ENCODE measurements around the gene CCSER1.
"Not testable (repeated sequence)": the region's sequence is repeated elsewhere in the genome, so short reads cannot be mapped to it uniquely, and the experiment has no call there.

The CCSER1 gene

GRCh38 chr4:90425893-90426292 lies 298.7 kb downstream of the CCSER1 start:
- in situ Hi-C loops (cut with HindIII; ENCODE audit: low sequenced_read_pairs), result no loop called here

GRCh38 chr4:90438522-90438921 lies 311.3 kb downstream of the CCSER1 start:
- in situ Hi-C loops (cut with HindIII; ENCODE audit: low sequenced_read_pairs), result no loop called here

- in situ Hi-C loops (cut with HindIII; ENCODE audit: low sequenced_read_pairs), result no loop called here
Measured at GRCh38 chr4:90441770-90442169, 314.6 kb downstream of the CCSER1 start.

- in situ Hi-C loops (cut with HindIII; ENCODE audit: low sequenced_read_pairs), result no loop called here
Measured at GRCh38 chr4:90442619-90443018, 315.4 kb downstream of the CCSER1 start.

- in situ Hi-C loops (cut with HindIII; ENCODE audit: low sequenced_read_pairs), result no loop called here
Measured at GRCh38 chr4:90443231-90443630, 316.0 kb downstream of the CCSER1 start.

GRCh38 chr4:90444904-90445303 lies 317.7 kb downstream of the CCSER1 start:
- in situ Hi-C loops (cut with HindIII; ENCODE audit: low sequenced_read_pairs), result no loop called here

GRCh38 chr4:90445380-90445779 lies 318.2 kb downstream of the CCSER1 start:
- in situ Hi-C loops (cut with HindIII; ENCODE audit: low sequenced_read_pairs), result no loop called here

- in situ Hi-C loops (cut with HindIII; ENCODE audit: low sequenced_read_pairs), result no loop called here
Measured at GRCh38 chr4:90449626-90450025, 322.4 kb downstream of the CCSER1 start.

GRCh38 chr4:90456891-90457290 lies 329.7 kb downstream of the CCSER1 start:
- in situ Hi-C loops (cut with HindIII; ENCODE audit: low sequenced_read_pairs), result no loop called here

GRCh38 chr4:90457817-90458216 lies 330.6 kb downstream of the CCSER1 start:
- in situ Hi-C loops (cut with HindIII; ENCODE audit: low sequenced_read_pairs), result no loop called here

GRCh38 chr4:90458576-90458975 lies 331.4 kb downstream of the CCSER1 start:
- in situ Hi-C loops (cut with HindIII; ENCODE audit: low sequenced_read_pairs), result no loop called here

- in situ Hi-C loops (cut with HindIII; ENCODE audit: low sequenced_read_pairs), result no loop called here
Measured at GRCh38 chr4:90474484-90474883, 347.3 kb downstream of the CCSER1 start.

GRCh38 chr4:90476019-90476418 lies 348.8 kb downstream of the CCSER1 start:
- in situ Hi-C loops (cut with HindIII; ENCODE audit: low sequenced_read_pairs), result no loop called here

GRCh38 chr4:90476586-90476985 lies 349.4 kb downstream of the CCSER1 start:
- in situ Hi-C loops (cut with HindIII; ENCODE audit: low sequenced_read_pairs), result no loop called here

GRCh38 chr4:90484894-90485293 lies 357.7 kb downstream of the CCSER1 start:
- in situ Hi-C loops (cut with HindIII; ENCODE audit: low sequenced_read_pairs), result not testable (repeated sequence)

GRCh38 chr4:90486346-90486745 lies 359.2 kb downstream of the CCSER1 start:
- in situ Hi-C loops (cut with HindIII; ENCODE audit: low sequenced_read_pairs), result no loop called here

GRCh38 chr4:90495211-90495610 lies 368.0 kb downstream of the CCSER1 start:
- in situ Hi-C loops (cut with HindIII; ENCODE audit: low sequenced_read_pairs), result no loop called here

GRCh38 chr4:90495936-90496335 lies 368.7 kb downstream of the CCSER1 start:
- in situ Hi-C loops (cut with HindIII; ENCODE audit: low sequenced_read_pairs), result no loop called here

- in situ Hi-C loops (cut with HindIII; ENCODE audit: low sequenced_read_pairs), result no loop called here
Measured at GRCh38 chr4:90498175-90498574, 371.0 kb downstream of the CCSER1 start.

GRCh38 chr4:90503677-90504076 lies 376.5 kb downstream of the CCSER1 start:
- in situ Hi-C loops (cut with HindIII; ENCODE audit: low sequenced_read_pairs), result no loop called here

- in situ Hi-C loops (cut with HindIII; ENCODE audit: low sequenced_read_pairs), result no loop called here
Measured at GRCh38 chr4:90515191-90515590, 388.0 kb downstream of the CCSER1 start.

GRCh38 chr4:90528551-90528950 lies 401.4 kb downstream of the CCSER1 start:
- in situ Hi-C loops (cut with HindIII; ENCODE audit: low sequenced_read_pairs), result no loop called here

GRCh38 chr4:90536408-90536807 lies 409.2 kb downstream of the CCSER1 start:
- in situ Hi-C loops (cut with HindIII; ENCODE audit: low sequenced_read_pairs), result no loop called here

GRCh38 chr4:90537491-90537890 lies 410.3 kb downstream of the CCSER1 start:
- in situ Hi-C loops (cut with HindIII; ENCODE audit: low sequenced_read_pairs), result no loop called here

Measured in endothelial cell of hepatic sinusoid (primary cell).